Neural progenitor cell (in vitro differentiated cells): ENCODE data around the gene ESR2. TPM values are rescaled to one million over a fixed set of nuclear protein-coding genes. Genes with fewer than 3 reads are reported as not detected.

ENCODE experiments used
- DNase-seq: peaks from one replicate; pipeline ENCODE4 v3.0.0-alpha.2; 2016; ENCODE audit warnings: low spot score
- H2AFZ ChIP-seq: fragments of 200-600 bp; sonication (generic); replicated peaks from 2 replicates; pipeline ENCODE4 v1.6.1; 2016; ENCODE audit warnings: antibody characterized with exemption
- H3F3A ChIP-seq: fragments of 200-600 bp; sonication (generic); 2 replicates; pipeline ENCODE4 v1.6.1; 2016; ENCODE audit warnings: antibody characterized with exemption, low read depth
- H3K27ac ChIP-seq: fragments of 200-600 bp; sonication (generic); 2 replicates; pipeline ENCODE4 v1.5.1; 2016; ENCODE audit warnings: mild to moderate bottlenecking
- H3K27me3 ChIP-seq: fragments of 200-600 bp; sonication (generic); 2 replicates; pipeline ENCODE4 v1.6.1; 2016; ENCODE audit warnings: mild to moderate bottlenecking, moderate library complexity
- H3K36me3 ChIP-seq: fragments of 200-600 bp; sonication (generic); 2 replicates; pipeline ENCODE4 v1.5.1; 2016
- H3K4me1 ChIP-seq: fragments of 200-600 bp; sonication (generic); 2 replicates; pipeline ENCODE4 v1.6.1; 2016; ENCODE audit warnings: mixed run types
- H3K4me2 ChIP-seq: fragments of 200-600 bp; sonication (generic); 2 replicates; pipeline ENCODE4 v1.6.1; 2016
- H3K4me3 ChIP-seq: fragments of 200-600 bp; sonication (generic); 2 replicates; pipeline ENCODE4 v1.5.1; 2016
- H3K79me2 ChIP-seq: fragments of 200-600 bp; sonication (generic); 2 replicates; pipeline ENCODE4 v1.6.1; 2016; ENCODE audit warnings: low read depth
- H3K9ac ChIP-seq: fragments of 200-600 bp; sonication (generic); 2 replicates; pipeline ENCODE4 v1.6.1; 2016
- H3K9me3 ChIP-seq: fragments of 200-600 bp; sonication (generic); 2 replicates; pipeline ENCODE4 v1.5.1; 2016; ENCODE audit warnings: low read depth
- H4K20me1 ChIP-seq: fragments of 200-600 bp; sonication (generic); 2 replicates; pipeline ENCODE4 v1.6.1; 2016; ENCODE audit warnings: low read depth
- H3K27ac Mint-ChIP-seq: 3 replicates; pipeline ENCODE4 v1.8.0; 2021; ENCODE audit warnings: mixed read lengths
- H3K27me3 Mint-ChIP-seq: 2 replicates; pipeline ENCODE4 v1.8.0; 2022; ENCODE audit warnings: low read depth, mild to moderate bottlenecking, inconsistent platforms, moderate library complexity, mixed read lengths; ENCODE audit not compliant: insufficient read depth
- H3K36me3 Mint-ChIP-seq: 3 replicates; pipeline ENCODE4 v1.8.0; 2021; ENCODE audit warnings: mixed read lengths
- H3K4me1 Mint-ChIP-seq: 3 replicates; pipeline ENCODE4 v1.8.0; 2021; ENCODE audit warnings: mixed read lengths
- H3K4me3 Mint-ChIP-seq: 3 replicates; pipeline ENCODE4 v1.8.0; 2021; ENCODE audit warnings: mild to moderate bottlenecking, moderate library complexity, mixed read lengths
- H3K9me3 Mint-ChIP-seq: 3 replicates; pipeline ENCODE4 v1.8.0; 2020; ENCODE audit warnings: mixed read lengths
- CTCF ChIP-seq: fragments of 200-600 bp; sonication (generic); IDR thresholded peaks from 2 replicates; pipeline ENCODE4 v1.5.1; 2017; ENCODE audit warnings: antibody characterized with exemption, mild to moderate bottlenecking
- EZH2 ChIP-seq: fragments of 200-600 bp; sonication (generic); IDR thresholded peaks from 2 replicates; pipeline ENCODE4 v1.6.1; 2017; ENCODE audit warnings: antibody characterized with exemption, mild to moderate bottlenecking, moderate library complexity
- EZH2phosphoT487 ChIP-seq: fragments of 200-600 bp; sonication (generic); IDR thresholded peaks from 2 replicates; pipeline ENCODE4 v1.6.1; 2017; ENCODE audit warnings: antibody characterized with exemption
- total RNA-seq: library from RNA; depleted of rRNA; stranded (reverse); fragments of >200 nt; gene quantifications from 2 replicates; pipeline ENCODE4 v1.2.3, GENCODE V29; 2015; ENCODE audit warnings: low replicate concordance

Gene ESR2
- total RNA-seq, 1 donor from 2014 or later, result 0.21 TPM

- Histone ChIP-seq H3K4me1 (peaks cover 10% of the 10 kb centered on the region), H3K9ac (no peak overlapping the region), H3F3A (no peaks in the 10 kb centered on the region), H4K20me1 (peaks cover 24% of the 10 kb centered on the region), H2AFZ (no peak overlapping the region), H3K27me3 (no peaks in the 10 kb centered on the region), H3K4me2 (no peak overlapping the region), H3K4me3 (no peak overlapping the region), H3K36me3 (peaks cover 3% of the 10 kb centered on the region), H3K27ac (no peak overlapping the region), H3K9me3 (no peaks in the 10 kb centered on the region), H3K79me2 (no peaks in the 10 kb centered on the region)
- no peak overlapping the region for H3K4me3 Mint-ChIP-seq
- no peaks in the 10 kb centered on the region for H3K9me3 Mint-ChIP-seq
- H3K36me3 Mint-ChIP-seq, result peaks cover 27% of the 10 kb centered on the region
- DNase-seq, result no peak
- peaks cover 3% of the 10 kb centered on the region for H3K27me3 Mint-ChIP-seq
- peaks cover 11% of the 10 kb centered on the region for H3K4me1 Mint-ChIP-seq
- TF ChIP-seq EZH2 (no peak), CTCF (no peak), EZH2phosphoT487 (no peak)
- H3K27ac Mint-ChIP-seq, result no peak overlapping the region
Measured at GRCh38 chr14:64208981-64209380, 85.2 kb downstream of the ESR2 start.

DNA sequence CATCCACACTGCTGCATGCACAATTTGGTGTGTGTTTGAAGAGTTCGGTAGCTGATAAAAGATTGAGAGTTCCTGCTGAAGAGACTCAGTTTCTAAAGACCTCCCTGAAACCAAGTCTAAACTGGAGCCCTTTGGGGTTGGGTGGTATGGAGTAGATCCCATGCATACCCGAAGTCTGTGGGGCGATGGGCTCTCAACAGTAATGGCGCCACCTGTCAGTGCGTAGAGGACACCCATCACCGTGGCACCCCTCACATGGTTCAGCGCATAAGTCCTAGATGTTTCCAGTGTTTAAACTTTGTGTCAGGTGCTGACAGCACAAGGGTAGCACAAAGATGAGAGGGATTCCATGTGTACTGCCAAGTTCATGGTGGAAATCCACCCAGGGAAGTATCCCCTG, 85.9 kb downstream of the ESR2 start:
- Histone ChIP-seq H3K9me3 (no peaks in the 10 kb centered on the region), H3K9ac (no peak overlapping the region), H2AFZ (no peak overlapping the region), H3F3A (no peaks in the 10 kb centered on the region), H3K36me3 (no peaks in the 10 kb centered on the region), H3K79me2 (no peaks in the 10 kb centered on the region), H4K20me1 (peaks cover 24% of the 10 kb centered on the region), H3K4me1 (peaks cover 10% of the 10 kb centered on the region), H3K27ac (no peak overlapping the region), H3K27me3 (no peaks in the 10 kb centered on the region), H3K4me2 (no peak overlapping the region), H3K4me3 (no peak overlapping the region)
- H3K9me3 Mint-ChIP-seq, result no peaks in the 10 kb centered on the region
- no peak overlapping the region for H3K4me3 Mint-ChIP-seq
- TF ChIP-seq CTCF (no peak), EZH2 (no peak), EZH2phosphoT487 (no peak)
- DNase-seq, result no peak
- peaks cover 24% of the 10 kb centered on the region for H3K36me3 Mint-ChIP-seq
- peaks cover 3% of the 10 kb centered on the region for H3K27me3 Mint-ChIP-seq
- H3K27ac Mint-ChIP-seq, result no peak overlapping the region
- peaks cover 11% of the 10 kb centered on the region for H3K4me1 Mint-ChIP-seq

GRCh38 chr14:64203366-64204006, 90.7 kb downstream of the ESR2 start:
- Histone ChIP-seq H4K20me1 (peaks cover 41% of the 10 kb centered on the region), H3K4me1 (peaks cover 11% of the 10 kb centered on the region), H3K27ac (no peak overlapping the region), H3K36me3 (no peaks in the 10 kb centered on the region), H3K79me2 (no peaks in the 10 kb centered on the region), H3K9ac (no peak overlapping the region), H3K27me3 (no peaks in the 10 kb centered on the region), H3K4me2 (no peak overlapping the region), H2AFZ (no peak overlapping the region), H3K9me3 (no peaks in the 10 kb centered on the region), H3K4me3 (no peak overlapping the region), H3F3A (no peaks in the 10 kb centered on the region)
- TF ChIP-seq CTCF (no peak), EZH2phosphoT487 (no peak), EZH2 (no peak)
- Mint-ChIP-seq H3K4me1 (peaks cover 33% of the 10 kb centered on the region), H3K4me3 (no peak overlapping the region), H3K27me3 (peaks cover 3% of the 10 kb centered on the region), H3K9me3 (no peaks in the 10 kb centered on the region), H3K36me3 (peaks cover 7% of the 10 kb centered on the region), H3K27ac (no peak overlapping the region)
- DNase-seq, result no peak
